Thoracic aorta (tissue), 2 donors: ENCODE measurements around the gene ROBO3. TPM values are rescaled to one million over a fixed set of nuclear protein-coding genes. Genes with fewer than 3 reads are reported as not detected.

Experiments
- ATAC-seq: fragments of 150-250 bp; one replicate; pipeline ENCODE4 v1.8.0; 2017; ENCODE audit warnings: low read depth; ENCODE audit not compliant: insufficient number of reproducible peaks, low FRiP score
- DNase-seq: peaks from one replicate; pipeline ENCODE4 v3.0.0-alpha.2; 2020; ENCODE audit warnings: low spot score
- H3K27ac ChIP-seq, 2 donors: fragments of 200-600 bp; sonication (generic); 1 replicate in 1 of 2; 2 replicates in 1 of 2; pipeline ENCODE4 v1.5.1; 2016; ENCODE audit warnings: mild to moderate bottlenecking in 2 of 2, moderate library complexity in 2 of 2
- H3K27me3 ChIP-seq: fragments of 200-600 bp; sonication (generic); replicated peaks from 2 replicates; pipeline ENCODE4 v1.6.0; 2016; ENCODE audit warnings: mild to moderate bottlenecking; ENCODE audit not compliant: insufficient read depth
- H3K36me3 ChIP-seq: fragments of 200-600 bp; sonication (generic); one replicate; pipeline ENCODE4 v1.5.1; 2016
- H3K4me1 ChIP-seq, 2 donors: fragments of 200-600 bp; sonication (generic); 1 replicate in 1 of 2; 2 replicates in 1 of 2; pipeline versions ENCODE4 v1.5.1 to v1.6.0; 2016; ENCODE audit warnings: low read depth in 2 of 2, mild to moderate bottlenecking in 1 of 2; ENCODE audit not compliant: control insufficient read depth in 1 of 2
- H3K4me3 ChIP-seq: fragments of 200-600 bp; sonication (generic); 2 replicates; pipeline ENCODE4 v1.5.1; 2016; ENCODE audit warnings: mild to moderate bottlenecking
- H3K9me3 ChIP-seq: fragments of 200-600 bp; sonication (generic); 2 replicates; pipeline ENCODE4 v1.5.1; 2016
- CTCF ChIP-seq: fragments of 200-600 bp; sonication (generic); IDR thresholded peaks from one replicate; pipeline ENCODE4 v1.5.1; 2019; ENCODE audit warnings: antibody characterized with exemption
- total RNA-seq, 2 donors: library from RNA; depleted of rRNA; stranded (reverse); fragments of >200 nt; gene quantifications; one replicate each; pipeline versions ENCODE4 v1.1.0 to v1.2.3, GENCODE V29; 2016

The ROBO3 gene
- total RNA-seq, 2 donors from 2014 or later: 5.5 to 13.7 TPM

GRCh38 chr11:124884340-124884739 lies 19.1 kb downstream of the ROBO3 start:
- no peak for TF ChIP-seq CTCF
- no peak overlapping the region for H3K27ac ChIP-seq
- no peaks in the 10 kb centered on the region for H3K27me3 ChIP-seq
- no peak for ATAC-seq
- no peaks in the 10 kb centered on the region for H3K9me3 ChIP-seq
- no peak overlapping the region for H3K4me3 ChIP-seq
- no peak for DNase-seq
- H3K4me1 ChIP-seq: no peaks in the 10 kb centered on the region
- H3K36me3 ChIP-seq: no peaks in the 10 kb centered on the region

GRCh38 chr11:124884869-124885479 lies 19.7 kb downstream of the ROBO3 start:
- ATAC-seq (no peak), DNase-seq (no peak)
- Histone ChIP-seq H3K4me1 (no peaks in the 10 kb centered on the region), H3K4me3 (no peak overlapping the region), H3K36me3 (no peaks in the 10 kb centered on the region), H3K9me3 (no peaks in the 10 kb centered on the region), H3K27me3 (no peaks in the 10 kb centered on the region), H3K27ac (no peak overlapping the region)
- TF ChIP-seq CTCF: no peak

GRCh38 chr11:124886476-124886875 lies 21.2 kb downstream of the ROBO3 start:
- no peak for DNase-seq
- Histone ChIP-seq H3K27me3 (no peaks in the 10 kb centered on the region), H3K4me1 (no peaks in the 10 kb centered on the region), H3K9me3 (no peaks in the 10 kb centered on the region), H3K36me3 (no peaks in the 10 kb centered on the region), H3K27ac (no peak overlapping the region), H3K4me3 (no peak overlapping the region)
- ATAC-seq: no peak
- no peak for TF ChIP-seq CTCF

- H3K4me1 ChIP-seq: no peaks in the 10 kb centered on the region
- TF ChIP-seq CTCF: no peak
- H3K9me3 ChIP-seq: no peaks in the 10 kb centered on the region
- H3K36me3 ChIP-seq: no peaks in the 10 kb centered on the region
- H3K27me3 ChIP-seq: no peaks in the 10 kb centered on the region
- no peak for ATAC-seq
- DNase-seq: no peak
- no peak overlapping the region for H3K4me3 ChIP-seq
- no peak overlapping the region for H3K27ac ChIP-seq
Observed at GRCh38 chr11:124886978-124887666, 21.9 kb downstream of the ROBO3 start.

GRCh38 chr11:124887667-124888013 lies 22.4 kb downstream of the ROBO3 start:
- H3K4me1 ChIP-seq: no peaks in the 10 kb centered on the region
- no peak overlapping the region for H3K27ac ChIP-seq
- ATAC-seq: no peak
- H3K4me3 ChIP-seq: no peak overlapping the region
- no peaks in the 10 kb centered on the region for H3K36me3 ChIP-seq
- no peak for DNase-seq
- H3K9me3 ChIP-seq: no peaks in the 10 kb centered on the region
- no peaks in the 10 kb centered on the region for H3K27me3 ChIP-seq
- no peak for TF ChIP-seq CTCF
